HEK293 (cell line): ENCODE results near the gene SULT2B1.

Experiments
- BCL11A ChIP-seq: fragments of 450-650 bp; formaldehyde crosslinking; IDR thresholded peaks from 2 replicates; pipeline ENCODE4 v1.5.1; 2016; ENCODE audit warnings: low read depth, missing biosample characterization, missing genetic modification characterization
- BCL11B ChIP-seq: fragments of 450-650 bp; formaldehyde crosslinking; IDR thresholded peaks from 2 replicates; pipeline ENCODE4 v1.5.1; 2016; ENCODE audit warnings: low read depth, missing biosample characterization, missing genetic modification characterization
- SALL2 ChIP-seq: fragments of 450-650 bp; formaldehyde crosslinking; IDR thresholded peaks from 2 replicates; pipeline ENCODE4 v1.5.0; 2017; ENCODE audit warnings: missing biosample characterization, mild to moderate bottlenecking, missing genetic modification characterization, borderline replicate concordance
- ZFP37 ChIP-seq: fragments of 450-650 bp; formaldehyde crosslinking; IDR thresholded peaks from 2 replicates; pipeline ENCODE4 v1.5.1; 2016; ENCODE audit warnings: missing biosample characterization, missing genetic modification characterization
- ZNF184 ChIP-seq: fragments of 450-650 bp; IDR thresholded peaks from 2 replicates; pipeline ENCODE4 v1.5.1; 2018; ENCODE audit warnings: missing biosample characterization, mild to moderate bottlenecking, missing genetic modification characterization
- ZNF274 ChIP-seq, 2 experiments: fragments of 200-500 bp in 1 of 2; fragments of 450-650 bp in 1 of 2; sonication (Bioruptor generic) in 1 of 2; formaldehyde crosslinking in 1 of 2; IDR thresholded peaks; 2 replicates each; pipeline versions ENCODE4 v1.5.1 to v1.6.1; 2014 to 2016; ENCODE audit warnings: borderline replicate concordance in 1 of 2, inconsistent platforms in 1 of 2, low read length in 1 of 2, missing biosample characterization in 1 of 2, missing genetic modification characterization in 1 of 2
- ZNF548 ChIP-seq: fragments of 450-650 bp; formaldehyde crosslinking; IDR thresholded peaks from 2 replicates; pipeline ENCODE4 v1.5.1; 2016; ENCODE audit warnings: missing biosample characterization, missing genetic modification characterization
- TF ChIP-seq, protein P1 (sequence below): fragments of 450-650 bp; formaldehyde crosslinking; IDR thresholded peaks from 2 replicates; pipeline ENCODE4 v1.5.1; 2017; ENCODE audit warnings: missing biosample characterization, missing genetic modification characterization
- TF ChIP-seq, protein P2 (sequence below): fragments of 450-650 bp; formaldehyde crosslinking; IDR thresholded peaks from 2 replicates; pipeline ENCODE4 v1.5.1; 2016; ENCODE audit warnings: missing biosample characterization, missing genetic modification characterization
- TF ChIP-seq, protein P3 (sequence below): fragments of 450-650 bp; formaldehyde crosslinking; IDR thresholded peaks from 2 replicates; pipeline ENCODE4 v1.5.1; 2016; ENCODE audit warnings: missing biosample characterization, missing genetic modification characterization
- TF ChIP-seq, protein P4 (sequence below): fragments of 450-650 bp; formaldehyde crosslinking; IDR thresholded peaks from 2 replicates; pipeline ENCODE4 v1.5.1; 2016; ENCODE audit warnings: missing biosample characterization, missing genetic modification characterization, low read depth

DNA sequence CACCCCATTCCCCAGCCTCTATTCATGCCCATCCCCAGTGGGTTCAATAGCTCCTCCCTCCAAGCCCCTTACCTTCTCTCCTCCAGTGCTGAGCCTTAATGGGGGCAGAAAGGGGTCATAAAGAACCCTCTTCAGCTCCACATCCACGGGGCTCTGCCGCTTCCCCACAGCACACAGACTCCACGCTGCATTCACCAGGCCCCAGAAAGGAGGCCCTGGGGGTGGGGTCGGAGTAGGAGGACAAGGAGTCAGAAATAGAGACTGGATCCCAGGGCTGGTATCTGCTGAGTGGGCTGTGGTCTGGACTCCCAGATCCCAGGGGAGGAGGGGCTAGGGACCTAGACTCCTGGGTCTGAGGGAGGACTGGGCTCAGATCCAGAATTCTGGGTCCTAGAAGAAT lies 92.4 kb downstream of the SULT2B1 start:
- TF ChIP-seq, protein P1, sequence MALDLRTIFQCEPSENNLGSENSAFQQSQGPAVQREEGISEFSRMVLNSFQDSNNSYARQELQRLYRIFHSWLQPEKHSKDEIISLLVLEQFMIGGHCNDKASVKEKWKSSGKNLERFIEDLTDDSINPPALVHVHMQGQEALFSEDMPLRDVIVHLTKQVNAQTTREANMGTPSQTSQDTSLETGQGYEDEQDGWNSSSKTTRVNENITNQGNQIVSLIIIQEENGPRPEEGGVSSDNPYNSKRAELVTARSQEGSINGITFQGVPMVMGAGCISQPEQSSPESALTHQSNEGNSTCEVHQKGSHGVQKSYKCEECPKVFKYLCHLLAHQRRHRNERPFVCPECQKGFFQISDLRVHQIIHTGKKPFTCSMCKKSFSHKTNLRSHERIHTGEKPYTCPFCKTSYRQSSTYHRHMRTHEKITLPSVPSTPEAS (tag by site-specific recombination): no peak
- TF ChIP-seq, protein P2, sequence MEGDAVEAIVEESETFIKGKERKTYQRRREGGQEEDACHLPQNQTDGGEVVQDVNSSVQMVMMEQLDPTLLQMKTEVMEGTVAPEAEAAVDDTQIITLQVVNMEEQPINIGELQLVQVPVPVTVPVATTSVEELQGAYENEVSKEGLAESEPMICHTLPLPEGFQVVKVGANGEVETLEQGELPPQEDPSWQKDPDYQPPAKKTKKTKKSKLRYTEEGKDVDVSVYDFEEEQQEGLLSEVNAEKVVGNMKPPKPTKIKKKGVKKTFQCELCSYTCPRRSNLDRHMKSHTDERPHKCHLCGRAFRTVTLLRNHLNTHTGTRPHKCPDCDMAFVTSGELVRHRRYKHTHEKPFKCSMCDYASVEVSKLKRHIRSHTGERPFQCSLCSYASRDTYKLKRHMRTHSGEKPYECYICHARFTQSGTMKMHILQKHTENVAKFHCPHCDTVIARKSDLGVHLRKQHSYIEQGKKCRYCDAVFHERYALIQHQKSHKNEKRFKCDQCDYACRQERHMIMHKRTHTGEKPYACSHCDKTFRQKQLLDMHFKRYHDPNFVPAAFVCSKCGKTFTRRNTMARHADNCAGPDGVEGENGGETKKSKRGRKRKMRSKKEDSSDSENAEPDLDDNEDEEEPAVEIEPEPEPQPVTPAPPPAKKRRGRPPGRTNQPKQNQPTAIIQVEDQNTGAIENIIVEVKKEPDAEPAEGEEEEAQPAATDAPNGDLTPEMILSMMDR (tag by site-specific recombination): no peak
- TF ChIP-seq ZNF548 (tag by site-specific recombination): no peak
- TF ChIP-seq, protein P3, sequence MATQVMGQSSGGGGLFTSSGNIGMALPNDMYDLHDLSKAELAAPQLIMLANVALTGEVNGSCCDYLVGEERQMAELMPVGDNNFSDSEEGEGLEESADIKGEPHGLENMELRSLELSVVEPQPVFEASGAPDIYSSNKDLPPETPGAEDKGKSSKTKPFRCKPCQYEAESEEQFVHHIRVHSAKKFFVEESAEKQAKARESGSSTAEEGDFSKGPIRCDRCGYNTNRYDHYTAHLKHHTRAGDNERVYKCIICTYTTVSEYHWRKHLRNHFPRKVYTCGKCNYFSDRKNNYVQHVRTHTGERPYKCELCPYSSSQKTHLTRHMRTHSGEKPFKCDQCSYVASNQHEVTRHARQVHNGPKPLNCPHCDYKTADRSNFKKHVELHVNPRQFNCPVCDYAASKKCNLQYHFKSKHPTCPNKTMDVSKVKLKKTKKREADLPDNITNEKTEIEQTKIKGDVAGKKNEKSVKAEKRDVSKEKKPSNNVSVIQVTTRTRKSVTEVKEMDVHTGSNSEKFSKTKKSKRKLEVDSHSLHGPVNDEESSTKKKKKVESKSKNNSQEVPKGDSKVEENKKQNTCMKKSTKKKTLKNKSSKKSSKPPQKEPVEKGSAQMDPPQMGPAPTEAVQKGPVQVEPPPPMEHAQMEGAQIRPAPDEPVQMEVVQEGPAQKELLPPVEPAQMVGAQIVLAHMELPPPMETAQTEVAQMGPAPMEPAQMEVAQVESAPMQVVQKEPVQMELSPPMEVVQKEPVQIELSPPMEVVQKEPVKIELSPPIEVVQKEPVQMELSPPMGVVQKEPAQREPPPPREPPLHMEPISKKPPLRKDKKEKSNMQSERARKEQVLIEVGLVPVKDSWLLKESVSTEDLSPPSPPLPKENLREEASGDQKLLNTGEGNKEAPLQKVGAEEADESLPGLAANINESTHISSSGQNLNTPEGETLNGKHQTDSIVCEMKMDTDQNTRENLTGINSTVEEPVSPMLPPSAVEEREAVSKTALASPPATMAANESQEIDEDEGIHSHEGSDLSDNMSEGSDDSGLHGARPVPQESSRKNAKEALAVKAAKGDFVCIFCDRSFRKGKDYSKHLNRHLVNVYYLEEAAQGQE: no peak
- TF ChIP-seq SALL2 (tag by site-specific recombination): no peak
- no peak for TF ChIP-seq ZNF274 (IDR thresholded peaks at IDR 0.05; ENCODE audit: low read length)
- no peak for TF ChIP-seq ZNF274 (tag by site-specific recombination; IDR thresholded peaks at IDR 0.05; ENCODE audit: borderline replicate concordance)
- TF ChIP-seq, protein P4, sequence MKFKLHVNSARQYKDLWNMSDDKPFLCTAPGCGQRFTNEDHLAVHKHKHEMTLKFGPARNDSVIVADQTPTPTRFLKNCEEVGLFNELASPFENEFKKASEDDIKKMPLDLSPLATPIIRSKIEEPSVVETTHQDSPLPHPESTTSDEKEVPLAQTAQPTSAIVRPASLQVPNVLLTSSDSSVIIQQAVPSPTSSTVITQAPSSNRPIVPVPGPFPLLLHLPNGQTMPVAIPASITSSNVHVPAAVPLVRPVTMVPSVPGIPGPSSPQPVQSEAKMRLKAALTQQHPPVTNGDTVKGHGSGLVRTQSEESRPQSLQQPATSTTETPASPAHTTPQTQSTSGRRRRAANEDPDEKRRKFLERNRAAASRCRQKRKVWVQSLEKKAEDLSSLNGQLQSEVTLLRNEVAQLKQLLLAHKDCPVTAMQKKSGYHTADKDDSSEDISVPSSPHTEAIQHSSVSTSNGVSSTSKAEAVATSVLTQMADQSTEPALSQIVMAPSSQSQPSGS: no peak
- TF ChIP-seq BCL11A (tag by site-specific recombination): no peak
- TF ChIP-seq ZFP37: no peak
- TF ChIP-seq ZNF184 (tag by site-specific recombination): no peak
- no peak for TF ChIP-seq BCL11B (tag by site-specific recombination)
